Activated naive CD8-positive, alpha-beta T cell treated with anti-CD3 and anti-CD28 coated beads, Interleukin-2, amount 50 U/mL, for 16 hours (primary cell): ENCODE results near the gene SHISAL2B.
"Not testable (repeated sequence)": the region's sequence is repeated elsewhere in the genome, so short reads cannot be mapped to it uniquely, and the experiment has no call there.

Experiments used
- DNase-seq: peaks from one replicate; pipeline ENCODE4 v3.0.0-alpha.2; 2020; ENCODE audit warnings: low read depth, low spot score

The SHISAL2B gene

GRCh38 chr5:64696414-64696813 is 6.1 kb downstream of the SHISAL2B start:
- not testable (repeated sequence) for DNase-seq

GRCh38 chr5:64700765-64701164 is 10.5 kb downstream of the SHISAL2B start:
- no peak for DNase-seq

GRCh38 chr5:64706074-64706473 is 15.8 kb downstream of the SHISAL2B start:
- not testable (repeated sequence) for DNase-seq

- DNase-seq: no peak
These were observed 16.9 kb downstream of the SHISAL2B start for GRCh38 chr5:64707191-64707590.

- not testable (repeated sequence) for DNase-seq
These were observed 24.2 kb downstream of the SHISAL2B start for GRCh38 chr5:64714495-64714894.

GRCh38 chr5:64722588-64722987 is 32.3 kb downstream of the SHISAL2B start:
- no peak for DNase-seq

GRCh38 chr5:64727150-64727549 is 36.8 kb downstream of the SHISAL2B start:
- DNase-seq: no peak

GRCh38 chr5:64742411-64742810 is 52.1 kb downstream of the SHISAL2B start:
- no peak for DNase-seq

- DNase-seq: no peak
These were observed 52.5 kb downstream of the SHISAL2B start for GRCh38 chr5:64742821-64743220.

- DNase-seq: no peak
These were observed 54.6 kb downstream of the SHISAL2B start for GRCh38 chr5:64744914-64745313.

- no peak for DNase-seq
These were observed 56.1 kb downstream of the SHISAL2B start for GRCh38 chr5:64746446-64746845.

GRCh38 chr5:64749385-64749784 is 59.1 kb downstream of the SHISAL2B start:
- no peak for DNase-seq

GRCh38 chr5:64754066-64754465 is 63.8 kb downstream of the SHISAL2B start:
- DNase-seq: no peak

GRCh38 chr5:64758901-64759300 is 68.6 kb downstream of the SHISAL2B start:
- DNase-seq: no peak

- no peak for DNase-seq
These were observed 69.8 kb downstream of the SHISAL2B start for GRCh38 chr5:64759960-64760660.

- DNase-seq: no peak
These were observed 73.7 kb downstream of the SHISAL2B start for GRCh38 chr5:64763948-64764503.

GRCh38 chr5:64765804-64766504 is 75.7 kb downstream of the SHISAL2B start:
- no peak for DNase-seq

- DNase-seq: no peak
These were observed 76.6 kb downstream of the SHISAL2B start for GRCh38 chr5:64766941-64767340.
